ENCODE measurements around the gene ENPP7.

Gene ENPP7

GRCh38 chr17:79777894-79778503 lies 47.3 kb downstream of the ENPP7 start, which contains the start of gene CBX2:
CBX2 (plus strand) TSS chr17:79778148; CDS start chr17:79778236, 88 bp downstream.
- peak; percentile 62 for DNase-seq (ENCODE audit: low spot score)

GRCh38 chr17:79778504-79779083 lies 47.9 kb downstream of the ENPP7 start:
- peak; percentile 52 for DNase-seq (ENCODE audit: low spot score)

GRCh38 chr17:79779084-79779529 lies 48.4 kb downstream of the ENPP7 start:
- no peak for DNase-seq (ENCODE audit: low spot score)

DNA sequence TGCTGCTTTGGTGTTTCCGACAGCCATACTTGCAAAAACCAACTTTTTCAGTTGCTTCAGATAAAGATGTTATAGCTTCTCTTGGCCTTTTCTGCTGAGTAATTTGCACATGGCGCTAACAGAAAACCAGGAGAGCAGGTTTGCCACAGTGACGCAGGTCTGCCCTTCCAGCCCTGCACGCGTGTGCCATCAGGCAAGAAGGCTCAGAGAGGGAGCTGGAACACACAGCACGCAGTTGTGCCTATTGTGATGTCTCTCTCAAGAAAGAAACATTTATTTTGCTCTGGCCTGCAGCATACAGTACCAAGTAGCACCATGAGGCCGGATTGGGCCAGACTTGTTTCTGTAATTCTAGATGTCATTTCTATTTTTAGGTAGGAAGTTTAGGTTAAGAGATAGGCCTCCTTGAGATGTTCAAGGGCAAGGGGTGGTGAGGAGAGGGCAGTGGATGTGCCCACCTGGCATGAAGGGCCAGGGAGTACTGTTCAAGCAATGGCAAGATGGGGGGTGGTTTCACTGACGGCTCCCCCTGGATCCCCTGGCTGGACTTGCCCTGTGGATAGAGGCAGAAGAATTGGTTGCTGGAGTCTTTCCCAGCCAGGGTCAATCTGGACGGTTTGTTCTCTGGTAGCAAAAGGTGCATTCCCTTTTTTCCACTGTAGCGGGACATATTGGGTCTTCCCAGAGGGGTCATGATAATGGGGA lies 49.1 kb downstream of the ENPP7 start:
- DNase-seq (ENCODE audit: low spot score): no peak

- no peak for DNase-seq (ENCODE audit: low spot score)
Observed at GRCh38 chr17:79781012-79781650, 50.4 kb downstream of the ENPP7 start.

GRCh38 chr17:79781736-79782575 lies 51.2 kb downstream of the ENPP7 start:
- DNase-seq (ENCODE audit: low spot score): no peak

DNA sequence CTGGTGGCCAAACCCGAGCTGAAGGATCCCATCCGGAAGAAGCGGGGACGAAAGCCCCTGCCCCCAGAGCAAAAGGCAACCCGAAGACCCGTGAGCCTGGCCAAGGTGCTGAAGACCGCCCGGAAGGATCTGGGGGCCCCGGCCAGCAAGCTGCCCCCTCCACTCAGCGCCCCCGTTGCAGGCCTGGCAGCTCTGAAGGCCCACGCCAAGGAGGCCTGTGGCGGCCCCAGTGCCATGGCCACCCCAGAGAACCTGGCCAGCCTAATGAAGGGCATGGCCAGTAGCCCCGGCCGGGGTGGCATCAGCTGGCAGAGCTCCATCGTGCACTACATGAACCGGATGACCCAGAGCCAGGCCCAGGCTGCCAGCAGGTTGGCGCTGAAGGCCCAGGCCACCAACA lies 53.1 kb downstream of the ENPP7 start:
- no peak for DNase-seq (ENCODE audit: low spot score)

DNA sequence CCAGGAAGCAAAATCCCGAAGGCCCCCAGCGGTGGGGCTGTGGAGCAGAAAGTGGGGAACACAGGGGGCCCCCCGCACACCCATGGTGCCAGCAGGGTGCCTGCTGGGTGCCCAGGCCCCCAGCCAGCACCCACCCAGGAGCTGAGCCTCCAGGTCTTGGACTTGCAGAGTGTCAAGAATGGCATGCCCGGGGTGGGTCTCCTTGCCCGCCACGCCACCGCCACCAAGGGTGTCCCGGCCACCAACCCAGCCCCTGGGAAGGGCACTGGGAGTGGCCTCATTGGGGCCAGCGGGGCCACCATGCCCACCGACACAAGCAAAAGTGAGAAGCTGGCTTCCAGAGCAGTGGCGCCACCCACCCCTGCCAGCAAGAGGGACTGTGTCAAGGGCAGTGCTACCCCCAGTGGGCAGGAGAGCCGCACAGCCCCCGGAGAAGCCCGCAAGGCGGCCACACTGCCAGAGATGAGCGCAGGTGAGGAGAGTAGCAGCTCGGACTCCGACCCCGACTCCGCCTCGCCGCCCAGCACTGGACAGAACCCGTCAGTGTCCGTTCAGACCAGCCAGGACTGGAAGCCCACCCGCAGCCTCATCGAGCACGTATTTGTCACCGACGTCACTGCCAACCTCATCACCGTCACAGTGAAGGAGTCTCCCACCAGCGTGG lies 53.7 kb downstream of the ENPP7 start:
- DNase-seq (ENCODE audit: low spot score): no peak

DNA sequence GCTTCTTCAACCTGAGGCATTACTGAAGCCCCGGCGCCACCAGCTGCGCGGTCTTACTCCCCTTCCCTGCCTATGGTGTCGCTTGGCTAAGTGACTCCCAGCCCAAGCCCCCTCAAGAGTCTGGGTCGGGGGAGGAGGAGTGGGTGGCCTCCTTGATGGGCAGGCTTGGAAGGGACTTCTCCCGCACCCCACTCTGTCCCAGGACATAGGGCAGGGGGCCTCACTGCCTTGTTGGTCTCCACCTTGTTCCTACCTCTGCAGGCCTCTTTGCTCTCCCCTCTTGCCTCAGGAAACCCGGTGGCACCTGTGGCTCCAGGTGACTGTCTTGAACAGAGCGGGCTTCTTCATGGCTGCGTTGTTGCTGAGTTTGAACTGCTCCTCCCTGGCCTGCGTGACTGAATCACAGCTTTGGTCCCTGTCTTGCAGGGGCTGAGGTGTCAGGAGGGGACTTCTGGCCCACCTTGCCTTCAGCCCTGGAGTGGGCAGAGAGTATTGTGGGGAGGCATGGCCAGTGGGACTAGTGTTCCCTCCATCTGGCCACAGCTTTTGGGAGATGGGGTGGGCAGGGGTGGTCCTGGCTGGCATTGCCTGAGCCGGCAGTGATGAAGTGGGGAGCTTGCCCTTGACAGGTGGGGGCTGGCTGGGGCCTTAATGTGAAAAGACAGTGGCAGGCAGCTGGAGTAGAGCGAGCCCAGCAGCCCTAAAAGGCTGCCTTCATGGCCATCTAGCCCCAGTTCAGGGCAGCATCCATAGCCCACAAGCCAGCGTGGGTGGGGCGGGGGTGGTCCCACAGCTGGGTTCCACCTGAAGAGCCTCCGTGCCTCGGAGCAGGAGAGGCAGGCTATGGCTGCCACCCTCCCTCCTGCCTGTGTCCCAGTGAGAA lies 54.5 kb downstream of the ENPP7 start:
- no peak for DNase-seq (ENCODE audit: low spot score)

DNA sequence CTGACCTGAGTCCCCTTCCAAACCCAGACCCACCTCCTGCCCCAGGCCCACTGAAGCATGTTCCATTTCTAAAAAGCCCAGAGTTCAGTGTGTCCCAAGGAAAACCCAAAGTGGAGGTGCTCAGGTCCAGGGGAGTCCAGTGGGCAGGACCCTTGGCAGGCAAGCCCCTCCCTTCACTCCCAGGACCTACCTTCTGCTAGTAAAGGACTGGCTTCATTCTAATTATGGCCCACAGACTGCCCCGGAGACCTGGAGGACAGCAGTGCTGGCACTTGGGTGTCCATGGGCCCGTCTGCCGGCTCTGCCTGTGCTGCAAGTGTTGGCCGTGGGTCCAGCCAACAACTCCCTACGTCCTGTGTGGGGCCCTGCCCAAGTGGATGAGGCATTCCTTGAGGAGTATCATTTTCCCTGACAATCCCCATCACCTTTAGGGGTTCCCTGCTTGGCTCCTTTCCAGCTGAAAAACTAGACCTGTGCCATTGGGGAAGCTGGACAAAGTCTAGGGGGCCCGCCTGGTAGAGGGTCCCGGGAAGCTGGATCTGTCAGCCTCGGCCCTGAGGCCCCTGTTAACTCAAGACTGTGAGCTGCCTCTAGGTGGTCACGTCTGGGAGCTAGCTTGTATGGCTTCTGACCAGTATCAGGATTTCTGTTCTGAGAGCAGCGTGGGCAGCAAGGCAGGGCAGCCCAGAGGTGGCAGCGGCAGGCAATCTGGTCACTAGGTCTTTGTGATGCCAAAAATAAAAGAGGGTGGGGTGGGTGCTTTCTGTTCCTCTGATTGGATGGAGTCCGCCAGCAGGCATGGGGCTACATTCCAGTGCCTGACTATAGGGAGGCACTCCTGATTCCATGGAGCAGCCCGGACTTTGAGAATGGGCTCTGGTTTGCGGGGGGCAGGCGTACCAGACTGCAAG lies 55.4 kb downstream of the ENPP7 start:
- DNase-seq (ENCODE audit: low spot score): no peak

- DNase-seq (ENCODE audit: low spot score): no peak
Observed at GRCh38 chr17:79786930-79787643, 56.3 kb downstream of the ENPP7 start.

DNA sequence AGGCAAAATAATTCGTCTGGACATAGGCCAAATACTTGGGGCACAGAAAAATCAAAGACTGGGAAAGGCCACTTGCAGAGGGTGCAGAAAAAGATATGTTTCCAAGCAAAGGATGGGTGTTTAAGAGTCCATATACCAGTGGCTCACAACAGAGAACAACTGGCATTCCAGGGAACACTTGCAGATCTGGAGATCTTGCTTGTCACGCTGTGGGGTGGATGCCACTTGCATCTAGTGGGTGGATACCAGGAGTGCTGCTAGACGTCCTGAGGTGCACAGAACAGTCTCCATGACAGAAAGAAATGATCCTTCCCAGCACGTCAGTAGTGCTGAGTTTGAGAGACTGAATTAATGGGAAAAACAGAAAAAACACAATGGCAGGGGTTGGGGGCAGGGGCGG lies 57.7 kb downstream of the ENPP7 start:
- DNase-seq (ENCODE audit: low spot score): no peak

DNA sequence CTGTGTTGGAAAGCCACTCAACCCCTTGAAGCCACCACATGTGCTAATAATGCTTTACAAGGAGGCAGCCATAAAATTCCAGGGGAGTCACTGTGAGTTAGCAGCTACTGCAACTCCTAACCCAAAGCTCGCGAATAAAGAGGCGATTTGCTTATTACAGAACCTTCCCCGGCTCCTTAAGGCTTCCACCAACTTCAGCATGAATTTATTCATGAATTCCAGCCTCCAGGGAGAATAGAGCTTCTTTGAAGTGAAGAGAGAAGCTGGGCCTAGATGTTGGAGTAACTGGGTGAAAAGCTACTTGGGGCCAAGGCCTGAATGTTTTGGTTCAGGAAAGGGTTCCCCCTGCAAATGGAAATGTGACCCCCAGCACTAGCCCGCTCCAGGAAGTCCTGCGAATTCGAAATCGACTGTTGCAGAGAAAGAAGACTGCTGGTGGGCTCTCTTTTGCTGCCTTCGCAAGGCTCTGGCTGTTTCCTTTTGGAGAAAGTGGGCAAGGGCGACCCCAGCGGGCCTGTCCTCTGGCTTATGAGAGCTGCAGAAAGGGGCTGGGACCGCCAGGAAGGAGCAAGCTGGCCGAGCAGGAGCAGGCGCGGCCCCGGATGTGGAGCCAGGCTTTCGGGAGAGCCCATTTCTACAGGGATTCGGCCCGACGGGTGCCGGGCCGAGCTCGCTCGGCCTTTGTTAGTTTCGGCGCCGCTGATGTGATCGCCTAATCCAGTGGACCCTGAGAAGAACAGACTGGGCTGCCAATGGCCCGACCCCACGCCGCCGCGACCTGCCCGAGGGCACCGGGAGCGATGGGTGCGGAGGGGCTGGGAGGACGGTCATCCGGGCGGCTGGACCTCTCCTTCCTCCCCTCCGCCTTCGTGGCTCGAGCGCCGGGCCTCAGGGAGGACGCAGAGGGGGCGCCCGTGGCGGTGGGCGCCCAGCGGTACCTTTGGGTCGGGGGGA lies 58.5 kb downstream of the ENPP7 start:
- no peak for DNase-seq (ENCODE audit: low spot score)

DNA sequence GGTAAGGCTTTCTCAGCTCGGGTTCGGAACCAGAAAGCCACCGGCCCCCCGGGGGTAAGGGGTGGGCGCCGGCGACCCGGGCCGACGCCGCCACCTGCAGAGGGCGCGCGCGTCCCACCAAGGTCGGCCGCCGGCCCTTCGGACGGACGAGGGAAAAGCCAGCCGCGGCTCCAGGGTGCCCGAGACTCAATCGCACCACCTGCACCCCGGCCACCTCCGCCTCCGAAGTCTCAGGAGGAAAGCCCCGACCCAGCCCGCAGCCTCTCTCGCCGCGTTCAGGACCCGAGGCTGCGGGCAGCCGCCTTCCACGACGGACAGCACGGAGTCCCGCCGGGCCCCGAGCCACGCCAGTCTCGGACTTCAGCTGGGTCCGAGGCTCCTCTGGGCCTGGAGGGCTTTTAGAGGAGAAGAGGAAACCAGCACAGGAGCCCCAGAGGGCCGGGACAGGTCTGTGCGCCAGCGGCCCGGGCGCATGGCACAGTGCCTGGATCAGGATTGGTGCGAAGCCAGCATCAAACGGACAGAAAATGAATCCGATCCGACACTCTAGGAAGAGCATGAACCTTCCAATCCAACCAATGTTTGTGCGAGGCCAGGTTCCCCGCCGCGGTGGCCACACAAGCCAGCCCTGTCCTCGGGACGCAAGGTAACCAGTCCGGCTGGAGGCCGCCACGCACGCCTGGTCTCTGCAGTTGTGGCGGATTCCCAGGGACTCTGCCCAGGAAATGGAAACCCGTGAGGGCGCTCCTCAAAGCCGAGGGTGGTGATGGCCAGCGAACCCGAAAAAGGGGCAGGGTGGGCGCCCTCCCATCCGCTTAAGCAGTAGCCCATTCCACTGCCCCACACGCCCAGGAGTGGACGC lies 59.4 kb downstream of the ENPP7 start:
- no peak for DNase-seq (ENCODE audit: low spot score)

GRCh38 chr17:79790805-79791734 lies 60.3 kb downstream of the ENPP7 start:
- peak; percentile 61 for DNase-seq (ENCODE audit: low spot score)

All from SK-N-DZ (cell line).